GM18505 (cell line): ENCODE results near the gene PPP4C.
A peak's percentile ranks its signal among the peaks of the same experiment; 100 is the strongest.
"Not testable (repeated sequence)": the region's sequence is repeated elsewhere in the genome, so short reads cannot be mapped to it uniquely, and the experiment has no call there.

Experiments used
- ATAC-seq: cut with Tn5 transposase; IDR thresholded peaks from one replicate; pipeline ENCODE4 v1.9.1; 2021; ENCODE audit not compliant: unreplicated experiment
- POLR2A ChIP-seq: IDR thresholded peaks from 4 replicates; pipeline ENCODE4 v1.6.1; 2011; ENCODE audit warnings: borderline replicate concordance; ENCODE audit not compliant: insufficient read depth, insufficient read length; ENCODE audit errors: extremely low read depth

Gene PPP4C

GRCh38 chr16:30075503-30076275 is at the start of gene PPP4C:
Gene PPP4C, plus strand, starts transcription at chr16:30075994. Its CDS starts 384 bp downstream, at chr16:30076378.
- peak; percentile 68 for ATAC-seq
- peak; percentile 96 for TF ChIP-seq POLR2A

DNA sequence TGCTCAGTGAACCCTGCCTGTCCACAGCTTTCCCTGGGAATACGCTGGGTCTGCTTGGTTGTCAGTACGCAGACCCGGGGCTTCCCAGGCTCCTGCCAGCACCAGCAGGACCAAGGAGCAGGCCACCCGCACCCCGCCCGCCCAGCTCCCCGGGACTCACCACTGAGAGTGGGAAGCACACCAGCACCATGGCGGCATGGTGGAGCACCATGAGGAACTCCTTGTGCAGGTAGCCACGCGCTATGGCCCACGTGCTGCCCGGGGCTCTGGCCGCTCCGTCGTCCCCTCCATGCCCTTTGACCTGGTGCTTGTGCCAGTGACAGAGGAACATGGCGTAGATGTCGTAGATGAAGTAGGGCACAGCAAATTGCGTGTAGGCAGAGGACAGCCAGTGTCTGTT is 49.3 kb upstream of the PPP4C start:
- TF ChIP-seq POLR2A: no peak
- no peak for ATAC-seq

DNA sequence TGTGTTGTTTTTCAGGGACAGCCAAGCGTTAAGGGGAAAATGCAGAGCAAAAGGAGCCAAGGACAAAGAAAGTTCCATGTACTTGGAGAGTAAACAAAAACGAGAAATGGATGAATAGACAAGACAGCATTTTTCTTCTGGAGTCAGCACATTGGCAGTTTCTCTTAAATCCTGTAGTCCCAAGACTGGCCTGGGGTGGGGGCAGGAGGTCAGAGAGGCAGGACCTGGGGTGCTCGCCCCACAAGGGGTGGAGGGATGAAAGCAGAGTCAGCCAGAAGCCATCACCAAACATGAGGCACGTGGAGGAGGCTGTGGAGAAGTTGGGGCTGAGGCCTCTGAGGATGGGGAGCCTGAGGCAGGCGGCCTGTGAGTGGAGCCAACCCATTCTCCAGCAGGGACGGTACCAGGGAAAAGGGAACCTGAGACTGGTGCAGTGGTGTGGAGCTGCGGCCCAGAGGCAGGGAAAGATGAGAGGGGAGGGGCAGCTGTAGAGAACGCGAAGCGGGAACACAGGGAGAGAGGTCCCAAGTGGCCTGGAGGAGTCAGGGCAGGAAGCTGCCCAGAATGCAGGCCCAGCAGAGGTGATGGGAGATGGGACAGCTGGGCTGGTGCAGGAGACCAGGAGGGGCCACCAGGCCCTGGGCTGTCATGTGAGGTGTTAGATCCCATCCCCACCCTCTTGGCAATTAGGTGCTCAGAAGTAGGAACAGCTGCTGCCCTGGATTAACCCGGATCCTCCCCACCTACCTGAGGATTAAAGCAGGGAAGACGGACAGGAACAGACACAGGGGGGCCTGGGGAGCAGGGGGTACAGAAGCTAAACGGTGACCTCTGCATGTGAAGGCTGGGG is 48.0 kb upstream of the PPP4C start:
- no peak for TF ChIP-seq POLR2A
- no peak for ATAC-seq

- no peak for TF ChIP-seq POLR2A
- ATAC-seq: no peak
Measured at GRCh38 chr16:30028438-30029076, 47.2 kb upstream of the PPP4C start.

GRCh38 chr16:30030011-30030685 is 45.6 kb upstream of the PPP4C start:
- no peak for TF ChIP-seq POLR2A
- no peak for ATAC-seq

GRCh38 chr16:30030841-30031413 is 44.9 kb upstream of the PPP4C start, which contains the start of gene TLCD3B:
Gene TLCD3B, minus strand, starts transcription at chr16:30031271. Its CDS starts 744 bp downstream, at chr16:30030527.
- no peak for ATAC-seq
- TF ChIP-seq POLR2A: no peak

GRCh38 chr16:30031477-30031918 is 44.3 kb upstream of the PPP4C start:
- TF ChIP-seq POLR2A: no peak
- ATAC-seq: no peak

DNA sequence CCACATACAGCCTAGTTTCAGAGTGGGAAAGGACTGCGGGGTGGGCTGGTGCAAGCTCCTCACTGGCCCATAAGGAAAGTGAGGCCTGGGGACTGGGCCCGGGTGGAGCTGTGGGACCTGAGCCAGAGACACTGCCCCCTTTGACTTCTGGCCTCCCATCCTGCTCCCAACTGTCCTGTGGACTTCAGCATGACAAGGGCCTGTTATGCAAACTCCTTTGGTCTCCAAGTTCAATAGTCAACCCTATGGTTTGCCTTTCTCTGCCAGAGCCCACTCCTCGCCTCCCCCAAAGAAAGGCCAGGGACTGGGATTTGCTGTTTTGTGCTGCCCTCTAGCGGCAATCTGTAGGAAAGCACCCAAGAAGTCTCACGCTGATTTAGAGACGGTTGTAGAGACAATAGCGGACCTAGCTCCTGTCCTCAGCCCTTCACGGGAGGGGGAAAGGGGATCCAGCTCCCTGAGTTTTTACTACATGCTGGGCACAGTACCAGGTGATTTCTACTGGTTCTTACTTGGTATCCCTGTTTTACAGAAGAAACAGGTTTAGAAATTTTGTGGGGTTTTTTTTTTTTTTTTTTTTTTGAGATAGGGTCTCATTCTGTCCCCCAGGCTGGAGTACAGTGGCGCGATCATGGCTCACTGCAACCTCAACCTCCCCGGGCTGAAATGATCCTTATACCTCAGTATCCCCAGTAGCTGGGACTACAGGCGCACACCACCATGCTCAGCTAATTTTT is 43.5 kb upstream of the PPP4C start:
- ATAC-seq: no peak
- TF ChIP-seq POLR2A: no peak

- ATAC-seq: no peak
- no peak for TF ChIP-seq POLR2A
Measured at GRCh38 chr16:30033270-30033669, 42.5 kb upstream of the PPP4C start.

DNA sequence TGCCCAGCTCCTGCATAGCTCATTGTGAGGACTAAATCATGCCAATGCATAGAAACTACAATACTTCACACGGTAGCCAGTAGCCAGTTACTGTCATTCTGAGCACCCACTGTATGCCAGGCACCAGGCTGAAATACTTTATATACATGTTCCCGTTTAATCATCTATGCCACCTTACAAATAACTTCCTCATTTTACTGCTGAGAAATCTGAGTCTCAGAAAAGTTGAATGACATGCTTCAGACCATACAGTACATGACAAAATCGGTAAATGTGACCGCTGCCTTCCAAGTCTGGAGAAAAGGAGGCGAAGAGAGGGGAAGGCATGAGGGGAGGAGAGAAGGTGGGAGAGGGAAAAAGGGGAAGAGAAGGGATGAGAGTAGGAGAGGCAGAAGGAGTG is 35.6 kb upstream of the PPP4C start:
- ATAC-seq: no peak
- no peak for TF ChIP-seq POLR2A

DNA sequence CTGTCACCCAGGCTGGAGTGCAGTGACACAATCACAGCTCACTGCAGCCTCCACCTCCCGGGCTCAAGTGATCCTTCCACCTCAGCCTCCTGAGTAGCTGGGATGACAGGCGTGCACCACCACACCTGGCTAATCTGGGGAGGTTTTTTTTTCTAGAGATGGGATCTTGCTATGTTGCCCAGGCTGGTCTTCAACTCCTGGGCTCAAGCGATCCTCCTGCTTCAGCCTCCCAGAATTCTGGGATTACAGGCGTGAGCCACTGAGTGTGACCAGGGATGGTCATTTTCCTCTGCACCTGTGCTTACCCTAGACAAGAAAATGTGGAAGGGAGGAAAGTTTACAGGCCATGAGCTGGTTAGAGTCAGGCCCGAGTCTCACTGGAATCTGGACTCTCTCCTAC is 35.1 kb upstream of the PPP4C start:
- ATAC-seq: not testable (repeated sequence)

DNA sequence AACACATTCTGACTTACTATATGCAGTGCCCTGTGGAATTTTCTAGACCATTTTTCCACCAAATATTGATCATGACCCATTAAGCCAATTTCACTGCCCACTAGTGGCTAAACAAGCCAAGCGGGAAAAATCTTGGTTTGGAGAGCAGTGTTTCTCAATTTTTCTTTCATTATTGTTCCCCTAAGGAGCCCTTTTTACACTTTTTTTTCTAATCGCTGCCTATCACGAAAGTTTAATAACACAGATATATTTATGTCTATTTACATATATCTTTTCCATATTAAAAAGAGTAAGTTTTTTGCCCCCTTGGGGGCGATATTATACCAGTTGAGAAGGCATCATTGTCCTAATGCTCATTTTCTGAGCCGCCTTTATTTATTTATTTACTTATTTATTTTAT is 34.0 kb upstream of the PPP4C start:
- no peak for ATAC-seq
- no peak for TF ChIP-seq POLR2A
